ENCODE data around the gene HDAC4.
A peak's percentile ranks its signal among the peaks of the same experiment; 100 is the strongest.

The HDAC4 gene

DNA sequence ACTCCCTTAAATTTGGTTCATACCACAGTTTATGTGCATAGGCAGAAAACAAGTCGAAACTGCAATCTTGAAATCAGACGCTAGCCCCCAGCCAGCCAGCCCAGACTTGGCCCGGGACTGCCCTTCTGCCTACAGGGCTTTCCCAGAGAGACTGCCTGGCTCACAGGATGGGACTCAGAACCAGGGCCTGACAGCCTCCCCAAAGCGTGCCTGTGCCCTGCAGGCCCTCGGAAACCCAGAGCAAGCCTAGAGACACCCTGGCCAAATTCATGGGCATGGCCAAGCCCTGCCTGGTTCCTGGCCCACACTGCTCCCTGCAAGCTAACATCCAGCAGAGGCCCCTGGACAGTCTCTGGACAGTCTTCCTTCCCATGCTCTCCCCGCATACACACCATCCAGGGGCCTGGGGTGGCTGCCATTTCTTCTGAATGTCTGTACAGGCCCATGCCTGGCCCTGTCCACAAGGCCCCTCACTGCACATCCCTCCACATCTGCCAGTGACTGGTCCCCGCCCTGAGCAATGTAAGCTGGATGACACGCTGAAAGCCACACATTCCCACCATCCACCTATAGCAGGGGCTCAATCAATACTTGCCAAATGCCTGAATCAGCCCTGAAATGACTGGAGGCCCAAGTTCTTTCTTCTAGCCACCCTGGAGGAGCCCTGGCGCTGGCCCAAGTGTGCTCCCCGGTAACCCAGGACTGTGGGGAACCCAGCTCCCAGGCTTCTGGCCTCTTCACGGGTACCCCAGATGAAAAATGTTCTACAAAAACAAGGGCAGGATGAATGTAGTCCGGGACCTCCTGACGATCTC, 73.1 kb downstream of the HDAC4 start:
- Histone ChIP-seq H3K4me2 (ENCODE audit: low read depth, low read length) (peak overlapping the region; percentile 90), H2AFZ (ENCODE audit: low read length) (peak overlapping the region; percentile 19; the same call in 1 of the 2 replicates), H3K36me3 (replicated peaks; ENCODE audit: insufficient read depth, low read length) (no peaks in the 10 kb centered on the region), H3K27me3 (replicated peaks; ENCODE audit: insufficient read depth, low read length) (no peaks in the 10 kb centered on the region), H4K20me1 (ENCODE audit: insufficient read depth, low read length) (no peaks in the 10 kb centered on the region), H3F3A (ENCODE audit: insufficient read depth, low read length) (peaks cover 34% of the 10 kb centered on the region), H3K9me2 (replicated peaks; ENCODE audit: insufficient read depth, low read length) (no peaks in the 10 kb centered on the region), H3K9me3 (replicated peaks; ENCODE audit: insufficient read depth, low read length) (no peaks in the 10 kb centered on the region), H3K79me2 (ENCODE audit: low read length) (peaks cover 81% of the 10 kb centered on the region), H3K27ac (ENCODE audit: low read length) (peak overlapping the region; percentile 98), H3K9ac (ENCODE audit: low read length) (peak overlapping the region; percentile 64), H3K4me1 (ENCODE audit: low read length) (peaks cover 33% of the 10 kb centered on the region), H3K4me3 (ENCODE audit: low read length) (peak overlapping the region; percentile 43; the same call in 1 of the 2 replicates)
- TF ChIP-seq CTCF (IDR thresholded peaks at IDR 0.05; ENCODE audit: low read length) (no peak), EZH2 (optimal IDR thresholded peaks at IDR 0.05; ENCODE audit: low read depth, low read length) (no peak), EZH2phosphoT487 (IDR thresholded peaks at IDR 0.05; ENCODE audit: low read length) (no peak)
- no peak for DNase-seq

GRCh38 chr2:239326831-239327535, 73.8 kb downstream of the HDAC4 start:
- Histone ChIP-seq H4K20me1 (ENCODE audit: insufficient read depth, low read length) (no peaks in the 10 kb centered on the region), H3K27me3 (replicated peaks; ENCODE audit: insufficient read depth, low read length) (no peaks in the 10 kb centered on the region), H3K4me3 (ENCODE audit: low read length) (peak overlapping the region; percentile 43), H3K79me2 (ENCODE audit: low read length) (peaks cover 84% of the 10 kb centered on the region), H3F3A (ENCODE audit: insufficient read depth, low read length) (peaks cover 34% of the 10 kb centered on the region), H3K9me3 (replicated peaks; ENCODE audit: insufficient read depth, low read length) (no peaks in the 10 kb centered on the region), H3K9me2 (replicated peaks; ENCODE audit: insufficient read depth, low read length) (no peaks in the 10 kb centered on the region), H3K9ac (ENCODE audit: low read length) (peak overlapping the region; percentile 64), H2AFZ (ENCODE audit: low read length) (0 out of 2 replicates have a peak overlapping the region, but pooled peaks have one; percentile 19), H3K36me3 (replicated peaks; ENCODE audit: insufficient read depth, low read length) (no peaks in the 10 kb centered on the region), H3K4me2 (ENCODE audit: low read depth, low read length) (peak overlapping the region; percentile 90), H3K4me1 (ENCODE audit: low read length) (peaks cover 33% of the 10 kb centered on the region), H3K27ac (ENCODE audit: low read length) (peak overlapping the region; percentile 98)
- peak; percentile 94 for DNase-seq
- TF ChIP-seq CTCF (IDR thresholded peaks at IDR 0.05; ENCODE audit: low read length) (no peak), EZH2phosphoT487 (IDR thresholded peaks at IDR 0.05; ENCODE audit: low read length) (no peak), EZH2 (optimal IDR thresholded peaks at IDR 0.05; ENCODE audit: low read depth, low read length) (no peak)

- H3K4me2 ChIP-seq (ENCODE audit: low read depth, low read length): no peak overlapping the region
- no peaks in the 10 kb centered on the region for H3K36me3 ChIP-seq (replicated peaks; ENCODE audit: insufficient read depth, low read length)
- H2AFZ ChIP-seq (ENCODE audit: low read length): no peak overlapping the region
- H3K9me3 ChIP-seq (replicated peaks; ENCODE audit: insufficient read depth, low read length): no peaks in the 10 kb centered on the region
- H3K4me3 ChIP-seq (ENCODE audit: low read length): no peak overlapping the region
- no peak overlapping the region for H3K9ac ChIP-seq (ENCODE audit: low read length)
- peaks cover 33% of the 10 kb centered on the region for H3K4me1 ChIP-seq (ENCODE audit: low read length)
- no peak for DNase-seq
- peaks cover 37% of the 10 kb centered on the region for H3F3A ChIP-seq (ENCODE audit: insufficient read depth, low read length)
- H3K79me2 ChIP-seq (ENCODE audit: low read length): peaks cover 68% of the 10 kb centered on the region
- no peak overlapping the region for H3K27ac ChIP-seq (ENCODE audit: low read length)
- H3K9me2 ChIP-seq (replicated peaks; ENCODE audit: insufficient read depth, low read length): no peaks in the 10 kb centered on the region
- TF ChIP-seq EZH2phosphoT487 (IDR thresholded peaks at IDR 0.05; ENCODE audit: low read length): no peak
- TF ChIP-seq EZH2 (optimal IDR thresholded peaks at IDR 0.05; ENCODE audit: low read depth, low read length): no peak
- TF ChIP-seq CTCF (IDR thresholded peaks at IDR 0.05; ENCODE audit: low read length): no peak
- no peaks in the 10 kb centered on the region for H3K27me3 ChIP-seq (replicated peaks; ENCODE audit: insufficient read depth, low read length)
- no peaks in the 10 kb centered on the region for H4K20me1 ChIP-seq (ENCODE audit: insufficient read depth, low read length)
These were observed 76.4 kb downstream of the HDAC4 start for GRCh38 chr2:239324456-239324855.
